GM21360 (cell line): ENCODE measurements around the gene MSANTD7.

Source experiments
- ATAC-seq: cut with Tn5 transposase; IDR thresholded peaks from one replicate; pipeline ENCODE4 v1.9.1; 2021; ENCODE audit warnings: mild to moderate bottlenecking, moderate library complexity; ENCODE audit not compliant: unreplicated experiment

Gene MSANTD7

GRCh38 chr10:14879928-14880193 is 41.8 kb downstream of the MSANTD7 start:
- no peak for ATAC-seq

DNA sequence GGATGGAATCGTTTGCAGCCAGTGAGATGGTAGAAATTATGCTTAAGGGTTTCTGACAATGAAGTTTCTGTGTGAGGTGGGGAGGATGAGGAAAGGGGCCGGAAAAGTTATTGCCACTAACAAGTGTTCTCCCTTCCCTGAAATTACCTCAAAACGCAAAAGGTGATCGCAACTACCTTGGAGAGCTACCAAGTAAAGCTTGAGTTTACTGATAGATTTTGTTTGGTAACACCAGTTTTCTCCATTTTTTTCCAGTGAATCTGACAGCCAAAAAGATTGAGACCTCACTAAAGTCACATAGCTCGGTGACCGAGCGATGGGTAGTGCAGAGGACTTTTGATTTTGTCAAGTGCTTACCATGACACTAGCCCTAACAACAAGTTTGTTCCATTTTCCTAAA is 42.1 kb downstream of the MSANTD7 start:
- no peak for ATAC-seq

DNA sequence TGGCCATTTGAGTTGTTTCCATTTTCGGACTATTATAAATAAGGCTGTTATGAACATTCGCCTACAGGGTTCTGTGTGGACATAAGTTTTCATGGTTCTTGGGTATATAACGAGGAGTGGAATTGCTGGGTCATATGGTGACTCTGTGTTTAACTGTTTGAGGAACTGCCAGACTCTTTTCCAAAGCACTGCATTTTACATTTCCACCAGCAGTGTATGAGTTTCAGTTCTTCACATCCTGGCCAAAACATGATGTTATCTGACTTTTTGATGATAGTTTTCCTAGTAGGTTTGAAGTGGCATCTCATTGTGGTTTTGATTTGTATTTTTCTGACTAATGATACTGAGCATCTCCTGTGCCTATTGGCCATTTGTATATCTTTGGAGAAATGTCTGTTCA is 46.0 kb downstream of the MSANTD7 start:
- no peak for ATAC-seq
